ENCODE measurements around the gene XKR3. TPM values are rescaled to one million over a fixed set of nuclear protein-coding genes. Genes with fewer than 3 reads are reported as not detected.

XKR3 gene
- total RNA-seq, 4 donors from 2014 or later = not detected

- no peaks in the 10 kb centered on the region for H3K27me3 ChIP-seq
- no peak overlapping the region for H3K27ac ChIP-seq (replicated peaks in 1 of 4)
- H3K4me3 ChIP-seq = no peak overlapping the region
- TF ChIP-seq POLR2AphosphoS5 (IDR thresholded peaks at IDR 0.05) (no peak), EP300 (IDR thresholded peaks at IDR 0.05) (no peak), CTCF (IDR thresholded peaks at IDR 0.05) (no peak), POLR2A (IDR thresholded peaks at IDR 0.05; ENCODE audit: low read depth) (no peak)
- peaks cover 0 to 9% (median 3%) of the 10 kb centered on the region in 4 donors for H3K9me3 ChIP-seq
- intact Hi-C loops (cut with DNase I) = no loop called here
- H3K4me1 ChIP-seq = no peaks in the 10 kb centered on the region
- no peaks in the 10 kb centered on the region for H3K36me3 ChIP-seq
- no peak for DNase-seq (ENCODE audit: extremely low spot score)
Observed at GRCh38 chr22:16819249-16819648, 6.0 kb downstream of the XKR3 start.

- 60% methylated on average over 2 of the region's 2 CpGs for WGBS
- intact Hi-C loops (cut with DNase I) = no loop called here
Observed at GRCh38 chr22:16818538-16818937, 6.7 kb downstream of the XKR3 start.

GRCh38 chr22:16815073-16815472, 10.1 kb downstream of the XKR3 start:
- DNase-seq (ENCODE audit: extremely low spot score) = no peak
- H3K36me3 ChIP-seq = no peaks in the 10 kb centered on the region
- TF ChIP-seq POLR2AphosphoS5 (IDR thresholded peaks at IDR 0.05) (no peak), POLR2A (IDR thresholded peaks at IDR 0.05; ENCODE audit: low read depth) (no peak), CTCF (IDR thresholded peaks at IDR 0.05) (no peak), EP300 (IDR thresholded peaks at IDR 0.05) (no peak)
- H3K27me3 ChIP-seq = no peaks in the 10 kb centered on the region
- no peak overlapping the region for H3K4me3 ChIP-seq
- intact Hi-C loops (cut with DNase I) = no loop called here
- 74% methylated on average over 1 of the region's 1 CpG for WGBS
- no peaks in the 10 kb centered on the region for H3K4me1 ChIP-seq
- peaks cover 0 to 9% (median 3%) of the 10 kb centered on the region in 4 donors for H3K9me3 ChIP-seq
- no peak overlapping the region for H3K27ac ChIP-seq (replicated peaks in 1 of 4)

More at GRCh38 chr22:16818538-16818937, 6.7 kb downstream of the XKR3 start:
- Histone ChIP-seq H3K27me3 (no peaks in the 10 kb centered on the region), H3K4me3 (no peak overlapping the region), H3K27ac (replicated peaks in 1 of 4) (no peak overlapping the region), H3K4me1 (no peaks in the 10 kb centered on the region), H3K36me3 (no peaks in the 10 kb centered on the region), H3K9me3 (peaks cover 0 to 9% (median 3%) of the 10 kb centered on the region in 4 donors)
- DNase-seq (ENCODE audit: extremely low spot score) = no peak
- TF ChIP-seq CTCF (IDR thresholded peaks at IDR 0.05) (no peak), POLR2AphosphoS5 (IDR thresholded peaks at IDR 0.05) (no peak), EP300 (IDR thresholded peaks at IDR 0.05) (no peak), POLR2A (IDR thresholded peaks at IDR 0.05; ENCODE audit: low read depth) (no peak)

- Histone ChIP-seq H3K4me3 (no peak overlapping the region), H3K27ac (replicated peaks in 1 of 4) (no peak overlapping the region), H3K4me1 (no peaks in the 10 kb centered on the region), H3K9me3 (peaks cover 0 to 7% (median 3%) of the 10 kb centered on the region in 4 donors), H3K36me3 (no peaks in the 10 kb centered on the region), H3K27me3 (no peaks in the 10 kb centered on the region)
- TF ChIP-seq CTCF (IDR thresholded peaks at IDR 0.05) (no peak), POLR2AphosphoS5 (IDR thresholded peaks at IDR 0.05) (no peak), EP300 (IDR thresholded peaks at IDR 0.05) (no peak), POLR2A (IDR thresholded peaks at IDR 0.05; ENCODE audit: low read depth) (no peak)
- whole genome bisulfite sequencing = 83% methylated on average over 4 of the region's 4 CpGs
- no peak for DNase-seq (ENCODE audit: extremely low spot score)
- intact Hi-C loops (cut with DNase I) = no loop called here
Observed at GRCh38 chr22:16810188-16810802, 14.9 kb downstream of the XKR3 start.

GRCh38 chr22:16808744-16809143, 16.5 kb downstream of the XKR3 start:
- H3K9me3 ChIP-seq = no peaks in the 10 kb centered on the region
- intact Hi-C loops (cut with DNase I) = no loop called here
- WGBS = 53% methylated on average over 2 of the region's 2 CpGs
- no peaks in the 10 kb centered on the region for H3K27me3 ChIP-seq
- no peak for DNase-seq (ENCODE audit: extremely low spot score)
- H3K36me3 ChIP-seq = no peaks in the 10 kb centered on the region
- H3K4me1 ChIP-seq = no peaks in the 10 kb centered on the region
- H3K4me3 ChIP-seq = no peak overlapping the region
- H3K27ac ChIP-seq (replicated peaks in 1 of 4) = no peak overlapping the region
- TF ChIP-seq CTCF (IDR thresholded peaks at IDR 0.05) = no peak
- no peak for TF ChIP-seq POLR2AphosphoS5 (IDR thresholded peaks at IDR 0.05)
- TF ChIP-seq POLR2A (IDR thresholded peaks at IDR 0.05; ENCODE audit: low read depth) = no peak
- TF ChIP-seq EP300 (IDR thresholded peaks at IDR 0.05) = no peak
